Limb (tissue), 2 donors: ENCODE measurements around the gene POLR2C.

Source experiments
- DNase-seq, 2 donors: peaks; one replicate each; pipeline ENCODE4 v3.0.0-alpha.2; 2016; ENCODE audit errors: extremely low spot score in 2 of 2

Gene POLR2C

DNA sequence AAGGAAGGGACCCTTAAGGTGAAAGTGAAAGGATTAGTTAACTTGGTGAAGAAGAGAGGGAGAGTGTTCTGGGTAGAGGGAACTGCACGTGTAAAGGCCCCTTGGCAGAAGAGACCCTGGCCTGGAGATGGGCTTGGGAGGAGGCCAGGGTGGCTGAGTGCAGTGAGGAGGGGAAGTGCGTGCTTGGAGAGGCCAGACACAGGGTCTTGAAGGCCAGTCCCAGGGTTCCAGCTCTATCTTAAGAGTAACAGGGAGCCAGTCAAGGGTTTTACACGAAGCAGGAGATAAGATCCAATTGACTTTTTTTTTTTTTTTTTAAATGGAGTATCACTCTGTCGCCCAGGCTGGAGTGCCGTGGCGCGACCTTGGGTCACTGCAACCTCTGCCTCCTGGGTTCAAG is 39.0 kb downstream of the POLR2C start:
- DNase-seq, result no peak

DNA sequence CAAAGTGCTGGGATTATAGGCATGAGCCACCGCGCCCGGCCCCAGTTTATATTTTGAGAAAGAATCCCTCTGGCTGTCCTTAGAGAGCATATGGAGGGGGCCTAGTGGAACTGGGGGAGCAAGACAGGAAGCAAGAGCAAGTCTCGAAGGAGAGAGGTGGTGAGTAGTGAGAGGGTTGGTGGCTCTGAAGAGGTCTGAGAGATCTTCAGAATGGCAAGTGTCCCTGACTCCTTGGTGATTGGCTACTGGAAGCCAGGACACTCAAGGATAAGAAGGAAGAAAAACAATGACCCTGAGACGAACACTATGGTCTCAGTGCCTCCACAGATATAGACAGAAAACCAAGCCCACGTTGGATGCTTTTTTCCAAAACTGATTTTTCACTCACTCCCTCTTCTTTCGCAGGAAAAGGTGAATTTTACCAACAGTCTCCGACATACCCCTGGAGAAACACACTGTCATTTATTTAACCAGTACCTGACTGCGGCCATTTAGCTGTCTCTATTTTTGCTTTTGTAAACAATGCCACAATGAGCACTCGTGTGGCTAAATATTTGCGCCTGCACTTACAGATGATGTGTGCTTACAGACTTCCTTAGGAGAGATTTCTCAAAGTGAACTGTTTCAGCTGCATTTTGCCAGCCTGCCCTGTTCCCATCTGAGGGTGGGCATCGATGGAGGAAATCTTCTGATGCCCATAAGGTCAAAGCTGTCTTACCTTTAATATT is 39.7 kb downstream of the POLR2C start:
- no peak for DNase-seq

DNA sequence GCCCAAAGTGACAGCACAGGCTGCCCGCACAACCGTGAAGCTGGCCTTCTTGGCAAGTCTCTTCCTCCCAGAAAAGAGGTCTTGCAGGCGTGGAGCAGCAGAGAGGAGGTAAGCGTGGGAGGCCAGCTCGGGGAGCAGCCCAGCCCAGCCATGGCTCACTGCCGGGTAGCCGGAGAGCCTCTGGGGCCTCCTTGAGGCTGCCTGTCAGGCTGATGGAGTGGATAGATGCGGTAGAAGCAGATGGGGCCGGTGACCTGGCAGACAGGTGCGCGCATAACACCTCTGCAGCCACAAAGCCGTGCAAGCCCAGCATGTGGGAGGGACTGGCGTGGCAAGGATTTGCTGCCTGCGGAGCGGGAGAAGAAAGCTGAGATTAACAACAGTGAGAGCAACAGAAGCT is 40.9 kb downstream of the POLR2C start:
- no peak for DNase-seq

DNA sequence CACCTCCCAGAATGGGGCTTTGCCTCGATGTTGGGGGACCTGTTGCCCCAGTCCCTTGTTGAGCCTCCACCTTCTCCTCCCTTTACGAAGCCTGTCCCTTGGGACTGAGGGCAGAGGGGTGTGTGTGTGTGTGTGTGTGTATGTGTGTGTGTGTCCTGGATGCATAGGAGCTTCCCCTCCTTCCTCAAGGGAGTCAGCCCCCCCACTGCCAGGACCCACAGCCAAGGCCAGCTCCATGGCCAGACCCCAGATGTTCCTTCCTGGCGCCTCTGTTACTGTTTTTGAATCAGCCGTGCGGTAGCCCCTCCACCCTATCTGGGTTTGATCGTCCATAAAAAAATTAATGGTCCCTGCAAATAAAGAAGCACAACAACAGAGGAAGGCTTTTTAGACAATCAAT is 41.5 kb downstream of the POLR2C start:
- DNase-seq, result no peak

DNA sequence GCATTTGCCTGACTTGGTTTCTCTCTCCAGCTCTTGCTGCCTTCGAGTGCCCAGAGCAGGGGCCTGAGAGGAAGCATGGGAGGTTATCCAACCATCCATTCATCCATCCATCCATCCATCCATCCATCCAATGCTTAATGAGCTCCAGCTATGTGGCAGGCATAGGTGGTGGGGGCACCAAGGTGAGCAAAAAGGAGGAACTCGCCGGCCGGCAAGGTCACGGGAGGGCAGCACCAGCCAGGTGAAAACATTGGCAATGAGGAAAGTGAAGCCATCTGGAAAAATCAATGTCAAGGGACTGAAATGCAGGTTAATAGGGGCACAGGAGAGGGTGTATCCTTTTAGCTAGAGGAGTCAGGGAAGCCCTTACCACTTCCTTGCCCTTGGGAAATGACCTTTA is 42.0 kb downstream of the POLR2C start:
- no peak for DNase-seq

DNA sequence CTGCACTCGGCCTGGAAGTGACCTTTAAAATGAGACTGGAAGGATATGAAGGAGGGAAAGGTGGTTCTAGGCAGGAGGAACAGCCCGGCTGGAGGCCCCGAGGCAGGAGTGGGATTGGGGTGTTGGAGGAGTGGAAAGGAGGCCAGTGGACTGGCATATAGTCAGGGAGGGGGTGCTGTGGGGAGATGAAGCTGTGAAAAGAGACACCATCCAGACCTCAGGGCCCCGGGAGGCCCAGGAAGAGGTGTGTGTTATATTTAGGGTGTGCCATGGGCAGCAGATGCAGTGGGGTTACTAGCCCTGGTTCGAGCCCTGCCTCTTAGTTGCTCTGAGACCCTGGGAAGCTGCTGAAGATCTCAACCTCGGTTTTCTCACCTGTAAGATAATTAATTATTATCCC is 42.7 kb downstream of the POLR2C start:
- no peak for DNase-seq

DNA sequence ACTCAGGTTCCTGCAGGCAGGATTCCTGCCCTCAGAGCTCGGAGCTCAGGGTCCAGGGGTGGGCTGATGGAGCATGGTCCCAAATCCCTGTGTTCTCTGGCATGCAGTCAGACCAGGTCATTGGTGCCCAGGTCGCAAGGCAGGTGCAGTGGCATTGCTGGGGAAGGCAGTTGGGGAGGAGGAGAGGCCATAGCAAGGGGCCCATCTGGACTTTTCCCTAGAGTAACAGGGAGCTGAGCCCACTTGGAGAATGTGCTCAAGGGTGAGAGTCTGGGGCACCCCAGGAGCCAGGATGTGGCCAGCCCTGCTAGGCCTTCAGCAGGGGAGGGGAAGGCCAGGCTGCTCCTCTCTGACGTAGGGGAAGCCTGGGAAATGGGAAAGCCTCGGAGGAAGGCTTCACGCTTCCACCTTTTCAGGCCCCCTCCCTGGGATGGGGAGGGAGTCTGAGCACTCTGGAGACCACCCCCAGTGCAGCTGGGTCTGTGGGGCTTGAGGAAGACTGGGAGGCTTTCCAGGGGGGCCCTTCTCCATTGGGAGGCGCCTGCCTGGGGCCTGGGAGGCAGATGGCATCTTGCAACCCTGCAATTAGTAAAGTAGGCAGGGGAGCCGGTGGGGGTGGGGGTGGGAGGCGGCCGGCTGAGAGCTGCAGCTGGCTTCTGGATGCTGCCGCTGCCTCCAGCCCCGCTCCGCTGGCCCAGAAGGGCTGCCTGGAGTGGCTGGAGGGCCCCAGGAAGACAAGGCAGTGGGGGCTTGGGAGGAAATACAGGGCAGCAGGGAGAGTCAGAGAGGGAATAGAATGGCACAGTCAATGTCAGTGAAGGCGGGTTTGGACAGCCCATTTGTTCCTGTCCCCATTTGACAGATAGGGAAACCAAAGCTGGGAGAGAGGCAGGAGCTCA is 44.9 kb downstream of the POLR2C start:
- peak in 1 of 2 donors; percentile 59 for DNase-seq

DNA sequence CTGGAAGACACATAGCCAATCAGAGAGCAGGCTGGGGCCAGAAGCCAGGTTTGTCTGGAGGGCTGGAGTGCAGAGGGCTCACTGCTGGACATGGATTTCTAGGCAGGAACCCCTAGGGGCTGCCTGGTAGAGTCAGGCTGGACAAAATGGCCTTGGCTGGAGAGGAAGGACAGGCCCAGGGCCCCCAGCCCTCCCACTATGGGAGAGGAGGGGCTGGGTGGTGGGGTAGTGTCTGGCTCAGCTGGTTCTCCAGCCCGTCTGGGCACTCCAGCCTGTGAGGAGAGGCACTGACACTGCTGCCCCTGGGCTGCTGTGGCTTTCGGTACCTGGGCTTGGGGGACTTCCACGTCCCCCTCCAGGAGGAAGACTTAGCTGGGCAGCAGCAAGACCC is 45.6 kb downstream of the POLR2C start:
- no peak for DNase-seq

DNA sequence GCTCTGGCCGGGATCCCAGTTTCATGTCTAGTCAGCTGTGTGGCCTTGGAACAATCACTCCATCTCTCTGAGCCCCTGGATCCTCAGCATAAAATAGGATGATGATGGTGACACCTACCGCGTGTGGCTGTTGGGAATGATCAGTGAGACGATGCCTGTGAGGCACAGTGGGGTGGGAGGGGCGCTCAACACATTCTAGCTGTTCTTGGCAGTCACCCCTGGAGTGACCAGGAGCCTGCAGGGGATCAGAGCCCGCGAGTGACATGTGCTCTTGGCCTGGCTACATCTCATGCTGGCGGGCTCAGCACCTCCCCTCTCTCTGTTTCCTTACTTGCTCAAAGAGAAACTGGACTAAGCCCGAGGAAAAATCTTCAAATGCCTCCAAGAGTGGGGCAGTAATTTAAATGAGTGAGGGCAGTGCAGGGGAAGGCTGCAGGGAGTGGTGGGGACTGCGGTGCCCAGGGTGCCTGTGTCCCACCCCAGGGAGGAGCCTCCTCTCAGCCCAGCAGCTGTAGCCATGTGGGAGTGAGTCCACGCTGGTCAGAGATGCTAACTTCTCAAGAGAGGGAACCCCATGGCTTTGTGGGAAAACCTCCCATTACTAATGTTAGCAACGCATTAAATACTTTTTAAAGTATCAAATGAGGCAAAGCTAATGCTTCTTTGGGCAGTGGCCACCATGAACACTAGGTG is 46.9 kb downstream of the POLR2C start:
- DNase-seq, result no peak

DNA sequence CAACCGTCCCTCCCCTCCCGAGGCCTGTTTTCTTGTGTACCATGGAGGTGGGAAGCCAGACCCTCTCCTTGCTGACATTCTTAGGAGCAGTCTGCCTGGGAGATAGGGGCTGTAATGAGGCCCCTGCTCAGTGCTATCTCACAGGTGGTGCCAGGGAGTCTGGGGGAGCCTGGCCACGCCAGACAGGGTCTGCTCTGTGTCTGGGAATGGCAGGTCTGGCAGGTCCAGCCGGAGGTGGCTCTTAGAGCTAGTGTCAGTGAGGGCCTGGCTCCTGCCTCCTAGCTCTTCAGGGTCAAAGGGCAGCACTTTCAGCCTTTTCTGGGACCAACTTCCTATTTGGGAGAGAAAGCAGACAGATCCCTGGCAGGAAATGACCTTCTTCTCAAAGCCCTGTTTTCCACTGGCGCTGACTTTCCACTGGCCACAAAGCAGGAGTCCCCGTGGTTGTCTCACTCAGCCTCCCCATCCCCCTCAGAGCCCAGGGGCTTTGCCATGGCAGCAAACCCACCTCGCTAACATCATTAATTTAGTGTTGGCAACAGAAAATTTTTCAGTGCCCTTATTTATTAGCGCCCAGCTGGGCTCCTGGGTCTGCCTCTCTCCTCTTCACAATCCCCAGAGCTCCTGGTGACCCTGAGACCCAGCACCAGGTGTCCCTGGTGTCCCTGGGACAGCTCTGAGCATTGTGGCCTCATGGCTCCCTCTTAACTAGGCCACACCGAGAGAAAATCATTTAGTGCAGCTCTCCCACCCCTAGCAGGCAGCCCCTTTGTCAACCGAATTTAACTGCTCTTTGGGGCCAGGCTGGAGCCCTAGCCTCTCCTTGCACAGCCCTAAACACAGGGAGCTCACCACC is 47.8 kb downstream of the POLR2C start:
- no peak for DNase-seq

DNA sequence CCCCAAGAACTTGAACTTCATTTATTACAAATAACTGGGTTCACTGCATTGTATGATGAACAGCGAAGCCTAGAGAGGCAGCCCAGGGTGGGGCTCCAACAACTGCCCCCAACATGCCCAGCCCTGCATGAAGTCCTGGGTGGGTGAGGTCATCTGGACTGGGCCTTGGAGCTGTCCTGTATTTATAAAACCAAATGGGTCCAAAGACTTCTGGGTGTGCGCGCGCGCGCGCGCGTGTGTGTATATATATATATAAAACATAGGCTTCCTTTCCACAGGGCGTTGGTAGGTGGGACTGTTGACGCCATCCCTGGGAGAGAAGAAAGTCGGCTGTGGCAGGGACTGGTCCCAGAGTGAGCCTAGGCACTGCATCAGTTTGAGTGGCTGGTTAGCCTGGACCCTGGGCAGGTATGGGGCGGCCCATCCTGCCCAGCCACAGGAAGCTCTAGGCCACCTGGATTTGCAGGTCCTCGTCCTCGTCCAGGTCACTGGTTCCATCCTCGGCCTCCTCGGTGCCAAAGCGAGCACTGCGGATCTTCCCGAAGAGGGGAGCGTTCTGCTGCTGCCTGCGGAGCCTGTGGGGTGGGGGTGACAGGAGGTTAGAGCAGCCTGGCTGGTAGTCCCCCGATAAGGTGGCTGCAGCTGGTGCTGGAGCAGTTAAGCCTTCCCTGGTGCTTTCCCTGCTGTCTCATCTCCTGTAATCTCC is 50.0 kb downstream of the POLR2C start:
- no peak for DNase-seq

DNA sequence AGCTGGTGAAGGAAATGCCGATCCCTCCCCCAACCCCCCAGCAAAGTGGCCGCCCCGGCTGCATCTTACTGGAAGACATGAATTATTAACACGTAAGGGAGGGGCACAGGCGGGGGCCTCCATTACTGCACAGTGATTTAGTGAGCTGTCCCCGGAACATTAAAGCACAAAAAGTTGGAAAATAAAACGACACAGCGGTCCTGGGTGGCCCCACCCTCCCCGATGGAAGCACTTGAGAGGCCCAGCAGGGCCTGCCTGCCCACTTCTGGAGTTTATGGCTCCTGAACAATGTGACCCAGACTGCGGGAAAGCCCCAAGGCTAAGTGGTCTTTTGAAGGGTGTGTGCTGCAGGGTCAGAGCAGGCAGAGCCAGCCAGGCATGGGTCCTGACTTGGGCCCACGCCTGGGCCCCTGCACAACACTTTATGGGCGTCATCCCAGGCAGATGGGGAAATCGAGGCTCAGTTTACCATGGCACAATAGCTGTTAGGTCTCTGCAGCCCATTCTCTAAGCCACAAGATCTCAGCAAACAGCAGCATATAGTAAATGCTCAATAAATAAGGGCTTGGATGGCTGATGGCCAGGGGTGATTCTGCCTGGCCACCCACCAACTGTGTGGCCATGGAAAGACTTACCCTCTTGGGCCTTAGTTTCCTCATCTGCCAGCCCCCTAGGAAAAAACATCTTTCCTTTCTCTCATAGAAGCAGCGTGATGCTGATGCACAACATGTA is 51.1 kb downstream of the POLR2C start:
- DNase-seq, result no peak

DNA sequence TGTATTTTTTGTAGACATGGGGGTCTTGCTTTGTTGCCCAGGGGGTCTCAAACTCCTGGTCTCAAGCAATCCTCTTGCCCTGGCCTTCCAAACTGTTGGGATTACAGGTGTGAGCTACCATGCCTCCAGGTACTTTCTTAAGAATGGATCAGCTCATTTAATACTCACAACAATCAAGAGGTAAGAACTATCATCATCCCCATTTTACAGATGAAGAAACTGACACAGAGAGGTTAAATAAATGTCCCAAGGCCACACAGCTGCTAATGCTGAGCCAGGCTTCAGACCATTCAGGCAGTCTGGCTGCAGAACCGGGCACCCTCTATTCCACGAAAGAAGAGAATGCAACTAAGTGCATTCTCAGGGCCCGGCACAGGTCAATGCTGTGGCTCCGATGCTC is 51.9 kb downstream of the POLR2C start:
- DNase-seq, result no peak

DNA sequence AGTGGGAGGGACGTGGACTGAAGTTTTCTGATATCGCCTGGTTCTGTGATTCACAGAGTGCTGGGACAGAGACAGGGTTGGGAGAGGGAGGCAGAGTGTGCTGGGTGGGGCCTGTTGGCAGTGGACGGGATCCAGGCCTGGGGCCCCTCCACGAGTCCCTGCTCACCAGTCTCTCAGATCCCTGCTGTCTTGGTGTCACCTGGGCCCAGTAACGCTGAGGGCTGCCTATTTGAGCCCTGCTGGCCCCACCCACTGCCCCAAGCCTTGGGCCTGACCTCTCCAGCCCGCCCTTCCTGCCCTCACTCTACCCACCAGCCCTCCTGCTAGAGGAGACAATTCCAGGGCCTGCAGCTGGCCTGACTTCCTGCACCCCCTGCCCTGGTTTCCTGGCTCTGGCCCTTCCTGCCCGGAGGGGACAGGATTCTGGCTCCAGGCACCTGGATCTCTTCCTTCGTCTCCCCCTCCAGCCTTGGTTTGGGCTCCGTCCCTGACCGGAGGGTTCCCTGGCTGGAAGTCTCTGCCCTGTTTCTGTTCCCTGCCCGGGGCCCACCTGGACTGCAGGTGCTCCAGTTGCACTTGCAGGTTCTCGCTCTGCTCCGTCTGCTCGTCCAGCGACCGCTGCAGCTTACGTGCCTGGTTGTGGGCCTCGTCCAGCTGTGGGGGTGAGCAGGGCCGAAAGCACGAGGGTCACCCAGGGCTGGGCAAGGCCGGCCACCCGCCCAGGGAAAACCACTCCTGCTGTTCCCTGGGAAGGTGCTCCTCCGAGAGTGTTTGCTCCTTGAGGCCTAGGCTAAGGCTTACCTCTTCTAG is 52.5 kb downstream of the POLR2C start:
- DNase-seq, result no peak

DNA sequence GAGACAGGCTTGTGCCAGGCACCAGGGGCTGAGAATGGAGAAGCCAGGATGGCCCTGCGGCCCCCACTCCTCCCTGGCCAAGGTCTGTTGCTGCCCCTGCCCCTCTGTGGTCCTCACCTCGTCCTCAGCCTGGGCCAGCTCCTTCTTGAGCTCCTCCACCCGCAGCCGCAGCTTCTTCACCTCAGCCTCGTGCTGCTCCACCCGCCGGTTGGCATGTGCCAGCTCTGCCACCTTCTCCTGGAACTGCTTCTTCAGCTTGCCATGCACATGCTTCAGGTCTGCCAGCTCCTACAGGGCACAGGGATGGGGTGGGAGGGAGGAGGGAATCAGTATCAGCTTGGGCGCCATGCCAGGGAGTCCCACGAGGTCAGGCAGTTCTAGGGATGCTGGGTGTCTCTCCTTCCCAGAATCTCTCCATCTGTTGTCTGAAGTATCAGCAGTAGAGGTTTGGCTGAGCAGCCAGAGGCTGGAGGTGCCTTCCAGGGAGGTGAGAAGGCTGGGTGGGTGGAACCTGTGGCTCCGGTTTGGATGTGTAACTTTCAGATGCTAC is 53.8 kb downstream of the POLR2C start:
- no peak for DNase-seq

DNA sequence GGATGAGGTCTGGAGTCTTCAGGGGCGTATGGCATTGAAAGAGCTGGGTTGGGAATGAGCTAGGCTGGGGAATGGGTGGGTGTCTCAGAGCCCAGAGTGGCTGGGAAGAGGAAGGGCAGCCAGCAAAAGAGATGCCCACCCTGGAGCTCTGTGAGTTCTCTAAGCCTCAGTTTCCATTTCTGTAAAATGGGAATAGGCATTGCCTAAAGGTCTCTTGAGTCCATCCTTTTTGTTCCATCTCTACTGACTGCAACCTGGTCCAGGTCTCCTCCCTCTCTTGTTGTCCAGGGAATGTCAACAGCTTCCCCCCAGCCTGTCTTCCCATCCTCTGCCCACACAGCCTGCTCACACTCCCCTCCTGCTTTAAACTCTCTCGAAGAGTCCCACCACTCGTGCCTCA is 54.3 kb downstream of the POLR2C start:
- no peak for DNase-seq

DNA sequence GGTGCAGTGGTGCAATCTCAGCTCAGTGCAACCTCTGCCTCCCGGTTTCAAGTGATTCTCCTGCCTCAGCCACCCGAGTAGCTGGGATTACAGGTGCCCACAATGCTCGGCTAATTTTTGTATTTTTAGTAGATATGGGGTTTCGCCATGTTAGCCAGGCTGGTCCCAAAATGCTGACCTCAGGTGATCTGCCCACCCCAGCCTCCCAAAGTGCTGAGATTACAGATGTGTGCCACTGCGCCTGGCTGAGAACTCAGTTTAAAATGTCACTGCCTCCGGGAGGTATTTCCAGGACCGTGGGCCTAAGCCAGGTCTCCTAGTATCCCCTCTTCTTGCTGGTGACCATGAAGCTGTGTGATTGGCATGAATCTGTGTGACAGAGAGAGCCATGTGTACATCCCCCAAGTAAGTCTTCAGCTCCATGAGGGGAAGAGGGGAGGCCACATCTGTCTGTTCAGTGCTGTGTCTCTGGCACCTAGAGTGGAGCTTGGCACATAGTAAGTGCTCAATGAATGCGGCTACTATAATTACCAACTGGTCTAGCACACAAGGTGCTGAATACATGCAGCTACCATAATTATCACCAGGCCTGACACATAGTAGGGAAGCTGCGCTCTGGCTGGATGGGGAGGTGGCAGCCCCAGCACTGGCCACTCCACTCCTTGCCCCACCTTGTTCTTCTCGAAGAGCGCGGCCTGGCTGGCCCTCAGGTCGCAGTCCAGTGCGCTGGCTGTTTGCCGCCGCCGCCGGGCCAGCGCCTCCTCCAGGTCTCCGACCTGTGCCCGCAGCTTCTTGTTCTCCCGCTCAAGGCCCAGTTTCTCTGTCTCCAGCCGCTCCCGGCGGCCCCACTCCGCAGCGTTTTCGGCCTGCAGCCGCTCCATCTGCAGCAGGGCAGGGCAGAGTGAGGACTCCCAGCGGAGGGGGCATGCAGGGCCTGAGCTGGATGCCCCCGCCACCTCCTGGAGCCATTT is 55.2 kb downstream of the POLR2C start:
- DNase-seq, result no peak

DNA sequence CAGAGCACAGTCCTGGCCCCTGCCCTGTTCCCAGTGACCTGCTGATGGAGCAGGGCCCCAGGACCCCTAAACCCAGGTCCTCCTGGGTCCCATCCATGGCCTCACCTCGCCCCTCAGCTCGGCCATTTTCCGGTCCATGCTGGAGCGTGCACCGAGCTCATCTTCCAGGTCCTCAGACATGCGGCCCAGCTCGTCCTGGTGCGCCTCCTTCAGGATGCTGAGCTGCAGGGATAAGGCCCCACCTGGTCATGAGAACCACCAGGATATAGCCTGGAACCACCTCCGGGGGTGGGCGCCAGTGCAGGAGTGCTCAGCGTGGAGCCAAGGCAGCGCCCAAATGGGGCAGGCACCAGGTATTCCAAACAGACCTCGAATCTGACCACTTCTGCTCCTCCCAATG is 56.0 kb downstream of the POLR2C start:
- no peak for DNase-seq
